Measurements from ENCODE around the gene PRMT3. TPM values are rescaled to one million over a fixed set of nuclear protein-coding genes. Genes with fewer than 3 reads are reported as not detected.

Gene PRMT3
- total RNA-seq, 1 donor from 2014 or later, result 26.1 TPM

GRCh38 chr11:20530942-20531703, 143.6 kb downstream of the PRMT3 start:
- H3K27me3 Mint-ChIP-seq (ENCODE audit: low read depth), result peaks cover 2% of the 10 kb centered on the region
- no peaks in the 10 kb centered on the region for H3K4me1 Mint-ChIP-seq
- H3K27ac Mint-ChIP-seq (ENCODE audit: unreplicated experiment), result no peak overlapping the region
- TF ChIP-seq CTCF (conservative IDR thresholded peaks at IDR 0.05), result no peak
- no peaks in the 10 kb centered on the region for H3K36me3 Mint-ChIP-seq (ENCODE audit: low read depth)
- H3K9me3 Mint-ChIP-seq, result no peaks in the 10 kb centered on the region
- H3K4me3 Mint-ChIP-seq, result no peak overlapping the region
- no peak for DNase-seq (ENCODE audit: low read depth, low spot score)

GRCh38 chr11:20535271-20535881, 147.9 kb downstream of the PRMT3 start:
- no peak for DNase-seq (ENCODE audit: low read depth, low spot score)
- Mint-ChIP-seq H3K9me3 (peaks cover 5% of the 10 kb centered on the region), H3K4me3 (no peak overlapping the region), H3K27me3 (ENCODE audit: low read depth) (peaks cover 2% of the 10 kb centered on the region), H3K27ac (ENCODE audit: unreplicated experiment) (no peak overlapping the region), H3K36me3 (ENCODE audit: low read depth) (no peaks in the 10 kb centered on the region), H3K4me1 (no peaks in the 10 kb centered on the region)
- TF ChIP-seq CTCF (conservative IDR thresholded peaks at IDR 0.05), result no peak

- Mint-ChIP-seq H3K27ac (ENCODE audit: unreplicated experiment) (no peak overlapping the region), H3K27me3 (ENCODE audit: low read depth) (peaks cover 3% of the 10 kb centered on the region), H3K4me3 (no peak overlapping the region), H3K36me3 (ENCODE audit: low read depth) (no peaks in the 10 kb centered on the region), H3K4me1 (no peaks in the 10 kb centered on the region), H3K9me3 (peaks cover 5% of the 10 kb centered on the region)
- TF ChIP-seq CTCF (conservative IDR thresholded peaks at IDR 0.05), result no peak
- DNase-seq (ENCODE audit: low read depth, low spot score), result no peak
Measured at GRCh38 chr11:20536365-20536764, 148.8 kb downstream of the PRMT3 start.

GRCh38 chr11:20536784-20537183, 149.3 kb downstream of the PRMT3 start:
- H3K36me3 Mint-ChIP-seq (ENCODE audit: low read depth), result no peaks in the 10 kb centered on the region
- H3K4me3 Mint-ChIP-seq, result no peak overlapping the region
- no peak overlapping the region for H3K27ac Mint-ChIP-seq (ENCODE audit: unreplicated experiment)
- TF ChIP-seq CTCF (conservative IDR thresholded peaks at IDR 0.05), result no peak
- H3K27me3 Mint-ChIP-seq (ENCODE audit: low read depth), result peaks cover 4% of the 10 kb centered on the region
- H3K4me1 Mint-ChIP-seq, result no peaks in the 10 kb centered on the region
- H3K9me3 Mint-ChIP-seq, result peaks cover 5% of the 10 kb centered on the region
- DNase-seq (ENCODE audit: low read depth, low spot score), result no peak

- Mint-ChIP-seq H3K36me3 (ENCODE audit: low read depth) (no peaks in the 10 kb centered on the region), H3K4me1 (no peaks in the 10 kb centered on the region), H3K4me3 (no peak overlapping the region), H3K27ac (ENCODE audit: unreplicated experiment) (no peak overlapping the region), H3K27me3 (ENCODE audit: low read depth) (peaks cover 2% of the 10 kb centered on the region), H3K9me3 (peaks cover 5% of the 10 kb centered on the region)
- no peak for TF ChIP-seq CTCF (conservative IDR thresholded peaks at IDR 0.05)
- DNase-seq (ENCODE audit: low read depth, low spot score), result no peak
Measured at GRCh38 chr11:20541503-20541902, 154.0 kb downstream of the PRMT3 start.

Measured in neural crest cell (in vitro differentiated cells).